SK-N-SH (cell line): Measurements from ENCODE around the gene USB1.

Experiments
- CTCF ChIP-seq: fragments of 200-600 bp; sonication (generic); IDR thresholded peaks from 2 replicates; pipeline ENCODE4 v1.6.1; 2017; ENCODE audit warnings: antibody characterized with exemption, mild to moderate bottlenecking, moderate library complexity
- EP300 ChIP-seq, 2 experiments: IDR thresholded peaks; 2 replicates each; pipeline versions ENCODE4 v1.4.0 to v1.6.1; 2012; ENCODE audit warnings: borderline replicate concordance in 1 of 2, low read depth in 1 of 2, low read length in 1 of 2
- GABPA ChIP-seq: IDR thresholded peaks from 2 replicates; pipeline ENCODE4 v1.4.0; 2012; ENCODE audit warnings: low read depth, mild to moderate bottlenecking
- MAX ChIP-seq: IDR thresholded peaks from 2 replicates; pipeline ENCODE4 v1.4.0; 2012; ENCODE audit warnings: low read depth
- NFIC ChIP-seq: IDR thresholded peaks from 2 replicates; pipeline ENCODE4 v1.4.0; 2012; ENCODE audit warnings: borderline replicate concordance
- POLR2AphosphoS5 ChIP-seq: IDR thresholded peaks from 2 replicates; pipeline ENCODE4 v1.6.1; 2012; ENCODE audit warnings: low read depth, low read length
- RCOR1 ChIP-seq: fragments of 150-350 bp; IDR thresholded peaks from 2 replicates; pipeline ENCODE4 v1.6.1; 2017; ENCODE audit warnings: antibody characterized with exemption, low read length
- SIN3A ChIP-seq: IDR thresholded peaks from 2 replicates; pipeline ENCODE4 v1.6.1; 2012; ENCODE audit warnings: low read depth, mild to moderate bottlenecking, low read length, moderate library complexity, borderline replicate concordance
- TEAD4 ChIP-seq: IDR thresholded peaks from 2 replicates; pipeline ENCODE4 v1.4.0; 2012; ENCODE audit warnings: mild to moderate bottlenecking, borderline replicate concordance; ENCODE audit not compliant: insufficient read depth
- YY1 ChIP-seq: IDR thresholded peaks from 2 replicates; pipeline ENCODE4 v1.4.0; 2012; ENCODE audit warnings: low read depth, mild to moderate bottlenecking
- ZBTB33 ChIP-seq: IDR thresholded peaks from 2 replicates; pipeline ENCODE4 v1.4.0; 2012; ENCODE audit warnings: low read depth, borderline replicate concordance

- TF ChIP-seq CTCF, result no peak
- no peak for TF ChIP-seq MAX
- TF ChIP-seq SIN3A, result no peak
- no peak for TF ChIP-seq EP300 (IDR thresholded peaks at IDR 0.05; ENCODE audit: borderline replicate concordance in 1 of 2, low read depth in 1 of 2, low read length in 1 of 2)
- no peak for TF ChIP-seq TEAD4
- no peak for TF ChIP-seq YY1
- TF ChIP-seq RCOR1, result no peak
- TF ChIP-seq NFIC, result no peak
- no peak for TF ChIP-seq ZBTB33
- TF ChIP-seq POLR2AphosphoS5, result no peak
- TF ChIP-seq GABPA, result no peak
These were observed 40.9 kb upstream of the USB1 start for GRCh38 chr16:57960310-57960709.
